GM19455 (cell line): ENCODE data around the gene BCAS3.

Source experiments
- ATAC-seq: cut with Tn5 transposase; IDR thresholded peaks from one replicate; pipeline ENCODE4 v1.9.1; 2021; ENCODE audit not compliant: unreplicated experiment

The BCAS3 gene

DNA sequence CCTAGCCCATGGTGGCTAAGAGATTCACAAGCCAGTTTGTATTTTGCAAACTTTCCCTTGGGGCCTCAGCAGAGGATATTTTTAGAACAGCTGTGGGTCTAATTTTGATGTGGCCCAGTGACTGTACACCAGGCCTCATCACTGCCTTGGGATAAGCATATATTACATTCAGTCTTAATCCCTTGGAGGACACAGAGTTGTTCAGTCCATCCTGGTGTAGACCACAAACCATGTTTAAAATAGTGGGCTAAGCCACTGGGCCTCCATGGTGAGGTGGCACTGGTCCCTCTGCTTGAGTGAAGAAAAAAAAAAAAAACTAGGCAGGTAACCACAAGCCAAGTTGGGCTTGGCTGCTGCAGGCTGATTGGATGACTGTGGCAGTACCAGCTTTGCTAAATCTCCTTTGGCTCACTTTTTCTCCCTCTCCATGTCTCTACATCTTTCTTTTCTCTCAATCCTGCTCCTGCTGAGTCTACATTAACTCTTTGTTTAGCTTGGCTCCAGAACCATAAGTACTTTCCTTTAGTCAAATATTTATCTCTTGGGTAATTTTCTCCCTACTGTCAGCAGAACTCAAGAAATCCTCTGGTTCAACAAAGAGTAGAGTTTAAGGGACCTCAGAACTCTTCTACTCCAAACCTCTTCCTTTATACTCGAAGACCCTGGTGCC lies 602.0 kb downstream of the BCAS3 start:
- ATAC-seq = no peak

- no peak for ATAC-seq
Measured at GRCh38 chr17:61280338-61280737, 602.7 kb downstream of the BCAS3 start.

DNA sequence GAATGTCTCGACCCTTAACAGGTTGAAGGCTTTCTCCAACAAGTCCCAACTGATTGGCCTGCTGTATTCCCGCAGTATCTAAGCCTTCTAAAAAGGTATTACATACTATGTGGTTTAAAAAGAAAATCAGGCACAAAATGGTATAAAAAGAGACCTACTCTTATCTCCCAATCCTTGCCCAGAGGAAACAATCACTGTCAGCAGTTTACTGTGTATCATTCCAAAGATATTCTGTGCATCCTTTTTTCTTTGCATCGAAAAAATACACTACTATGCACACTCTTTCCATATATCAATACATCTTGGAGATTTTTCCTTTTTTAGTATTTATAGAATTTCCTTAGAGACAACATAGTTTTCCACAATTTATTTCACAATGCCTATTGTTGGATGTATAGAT lies 603.2 kb downstream of the BCAS3 start:
- no peak for ATAC-seq

DNA sequence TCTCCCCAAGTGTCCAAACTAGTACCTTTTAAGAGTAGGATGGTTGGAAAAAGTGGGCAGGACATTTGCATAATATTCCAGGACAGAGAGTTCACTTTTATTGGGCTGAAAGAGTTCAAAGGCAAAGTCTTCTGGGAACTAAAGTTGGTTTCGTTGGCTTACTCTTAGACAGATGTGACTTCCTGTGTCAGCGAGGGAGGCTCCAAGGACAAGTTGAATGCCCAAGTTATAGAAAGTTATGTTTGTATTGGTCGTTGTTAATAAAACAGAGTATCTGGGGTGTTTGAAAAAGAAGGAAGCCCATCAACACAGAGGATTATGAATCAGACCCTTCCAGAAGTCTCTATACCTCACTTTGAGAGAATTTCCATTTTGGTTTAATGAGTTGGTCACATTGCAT lies 604.7 kb downstream of the BCAS3 start:
- no peak for ATAC-seq

GRCh38 chr17:61283043-61283442 lies 605.4 kb downstream of the BCAS3 start:
- no peak for ATAC-seq

GRCh38 chr17:61284174-61284573 lies 606.5 kb downstream of the BCAS3 start:
- ATAC-seq = no peak

GRCh38 chr17:61284746-61285145 lies 607.1 kb downstream of the BCAS3 start:
- ATAC-seq = no peak

DNA sequence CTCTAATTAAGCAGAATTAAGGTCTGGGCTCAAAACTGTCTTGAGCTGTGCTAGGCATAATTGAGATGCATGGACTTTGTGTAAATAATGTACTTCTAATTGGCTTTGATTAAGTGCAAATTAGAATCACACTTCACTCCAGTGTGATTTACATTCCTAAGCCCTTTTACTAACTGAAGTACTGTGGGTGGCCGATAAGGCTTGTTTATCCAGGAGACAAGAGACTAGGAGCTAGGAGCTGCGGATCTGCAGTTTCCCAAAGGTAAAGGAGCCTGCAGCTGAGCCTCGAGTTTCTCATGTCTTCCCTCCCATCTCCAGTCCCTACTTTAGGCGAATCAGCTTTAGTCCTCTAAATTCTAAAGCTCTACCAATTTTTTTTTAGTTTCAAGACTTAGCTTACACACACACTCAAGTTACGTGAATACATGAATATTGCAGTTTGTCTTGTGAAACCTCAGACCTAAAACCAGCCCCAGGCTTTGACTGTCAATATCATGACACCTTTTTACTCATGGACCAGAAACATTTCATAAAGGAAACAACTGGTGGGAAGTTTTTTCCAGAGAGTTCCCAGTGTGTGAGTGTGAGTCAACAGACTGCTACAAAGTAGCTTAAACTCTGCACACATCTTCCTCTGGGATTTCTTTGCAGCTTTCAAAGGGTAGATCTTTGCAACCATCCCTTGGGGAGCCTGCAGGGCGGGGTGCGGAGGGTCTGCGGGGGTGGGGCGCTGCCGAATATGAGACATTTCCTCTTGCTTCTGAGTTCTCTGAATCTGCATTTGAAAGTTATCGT lies 608.1 kb downstream of the BCAS3 start:
- no peak for ATAC-seq

DNA sequence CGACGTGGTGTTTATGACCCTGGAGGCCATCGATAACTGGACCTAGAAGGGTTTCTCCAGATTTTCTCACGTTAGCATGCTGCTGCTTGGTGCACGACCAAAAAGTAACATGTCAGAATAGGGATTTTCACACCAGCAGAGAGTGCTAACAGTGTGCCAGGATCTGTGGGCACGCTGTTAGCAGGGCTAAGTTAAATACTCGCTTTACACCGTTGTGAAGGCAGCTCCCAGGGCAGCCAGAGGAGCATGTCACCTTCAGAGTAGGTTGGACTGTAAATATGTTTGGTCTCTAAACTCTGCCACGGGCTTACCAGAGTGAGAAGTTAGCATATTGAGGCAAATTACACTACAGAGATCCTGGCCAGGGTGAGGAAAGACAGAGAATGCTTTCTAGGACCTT lies 608.8 kb downstream of the BCAS3 start:
- ATAC-seq = no peak

- no peak for ATAC-seq
Measured at GRCh38 chr17:61289408-61290385, 612.0 kb downstream of the BCAS3 start.

- ATAC-seq = no peak
Measured at GRCh38 chr17:61291451-61292285, 614.0 kb downstream of the BCAS3 start.

GRCh38 chr17:61294286-61294685 lies 616.6 kb downstream of the BCAS3 start:
- ATAC-seq = no peak

DNA sequence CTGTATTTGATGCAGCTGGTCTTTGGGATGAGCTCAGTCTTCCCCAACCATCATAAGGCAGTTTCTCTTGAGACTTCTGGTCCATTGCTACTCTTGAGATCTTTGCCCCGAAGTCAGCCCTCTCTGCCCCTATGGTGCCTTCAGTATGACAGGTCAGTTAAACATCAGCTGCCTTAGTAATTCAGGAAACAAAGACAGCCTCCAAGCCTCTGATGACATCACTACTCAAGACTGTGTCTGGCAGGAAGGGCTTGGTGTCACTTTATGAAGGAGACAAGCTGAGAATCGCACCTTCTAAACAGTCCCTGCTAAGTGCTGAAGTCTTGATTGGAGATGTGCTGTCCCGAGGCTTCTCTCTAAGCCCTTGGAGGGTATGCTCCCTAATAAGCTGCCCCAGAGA lies 617.1 kb downstream of the BCAS3 start:
- no peak for ATAC-seq

DNA sequence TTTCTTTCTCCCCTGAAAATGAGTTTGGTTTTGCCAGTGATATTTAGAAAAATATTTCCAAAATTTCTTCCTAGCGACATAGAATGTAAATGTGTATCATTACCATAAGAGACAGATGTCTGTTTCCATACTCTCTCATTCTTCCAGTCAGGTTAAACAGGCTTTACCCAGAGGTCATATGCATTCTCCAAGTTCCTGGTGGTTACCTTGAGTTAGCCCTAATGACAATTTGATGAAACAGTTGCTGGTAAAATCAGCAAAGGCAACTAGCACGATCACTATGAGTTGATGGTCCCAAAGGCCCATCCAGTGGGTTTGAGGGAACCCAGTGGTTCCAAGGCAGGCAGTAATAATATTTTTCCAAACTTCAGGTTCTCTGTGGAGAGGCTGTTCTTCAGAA lies 618.4 kb downstream of the BCAS3 start:
- ATAC-seq = no peak

GRCh38 chr17:61299517-61300513 lies 622.2 kb downstream of the BCAS3 start:
- no peak for ATAC-seq

DNA sequence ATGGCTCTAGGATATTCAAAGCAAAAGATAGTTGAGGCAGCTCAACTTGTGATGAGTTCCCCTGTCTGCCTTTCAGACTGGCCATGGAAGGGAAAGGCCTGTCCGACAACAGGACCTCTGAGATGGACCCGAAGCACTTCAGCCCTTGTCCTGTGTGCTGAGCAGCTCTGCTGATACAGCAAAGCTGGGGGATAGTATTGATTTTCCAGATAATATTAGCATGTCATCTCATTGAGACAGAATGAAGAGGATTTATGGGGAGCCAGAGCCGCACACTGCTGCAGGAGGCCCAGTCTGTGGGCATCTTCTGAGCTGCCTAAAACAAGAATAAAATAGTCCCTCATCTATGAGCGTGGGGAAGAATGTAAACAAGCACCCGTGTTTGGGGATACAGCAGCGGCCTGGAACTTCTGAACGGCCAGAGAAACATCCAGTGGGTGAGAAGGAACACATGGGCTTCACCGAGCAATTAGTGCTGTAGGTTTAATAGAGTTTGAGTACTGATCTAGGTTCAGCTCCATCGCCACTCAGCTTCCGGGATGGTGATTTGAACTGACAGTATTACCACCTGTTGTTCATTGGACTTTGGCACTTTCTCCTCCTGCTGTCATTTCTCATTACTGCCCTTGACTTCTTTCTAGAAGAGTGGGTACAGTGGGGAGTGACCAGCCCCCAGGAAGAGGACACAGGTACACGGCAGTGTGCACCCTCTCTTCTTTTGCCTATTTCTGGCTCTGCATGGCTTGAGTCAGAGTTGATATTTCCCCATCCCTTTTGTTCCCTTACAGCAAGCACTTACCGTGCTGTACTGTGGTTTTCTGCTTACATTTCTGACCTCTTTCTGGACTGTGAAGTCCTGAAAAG lies 625.5 kb downstream of the BCAS3 start:
- no peak for ATAC-seq

GRCh38 chr17:61303817-61304096 lies 626.1 kb downstream of the BCAS3 start:
- no peak for ATAC-seq

GRCh38 chr17:61305024-61305423 lies 627.4 kb downstream of the BCAS3 start:
- no peak for ATAC-seq

DNA sequence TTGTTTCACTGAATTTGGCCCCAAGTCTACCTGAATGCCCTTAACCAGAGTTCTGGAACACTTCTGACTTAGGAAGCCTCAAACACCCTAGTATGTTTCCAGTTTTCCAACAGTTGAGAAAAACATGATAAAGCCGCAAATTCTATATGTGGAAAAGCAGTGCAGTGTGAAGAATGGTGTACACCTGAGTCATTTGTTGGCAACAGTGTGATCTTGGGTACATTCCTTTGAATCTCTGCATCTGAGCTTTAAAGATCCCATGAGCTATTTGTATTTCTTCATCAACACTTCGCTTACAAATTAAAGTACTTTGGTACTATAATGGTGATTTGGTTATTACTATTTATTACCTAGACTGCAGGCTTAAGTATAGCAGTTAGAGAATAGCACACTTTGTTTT lies 628.4 kb downstream of the BCAS3 start:
- ATAC-seq = no peak
